ENCODE results near the gene CNTNAP1.

Gene CNTNAP1

GRCh38 chr17:42748908-42749798, 66.8 kb downstream of the CNTNAP1 start:
- no peak for DNase-seq (ENCODE audit: low read depth)

More at GRCh38 chr17:42748908-42749798, 66.8 kb downstream of the CNTNAP1 start:
- TF ChIP-seq CTCF (IDR thresholded peaks at IDR 0.05; ENCODE audit: low read length, missing control alignments): no peak
- H3K4me3 ChIP-seq (replicated peaks; ENCODE audit: low read depth, low read length): no peak overlapping the region

All from fibroblast of pulmonary artery (primary cell).